Tibial nerve (tissue), 4 donors: Measurements from ENCODE around the gene DENND2D. TPM values are rescaled to one million over a fixed set of nuclear protein-coding genes. Genes with fewer than 3 reads are reported as not detected.

Experiments
- DNase-seq, 2 donors: peaks; one replicate each; pipeline ENCODE4 v3.0.0-alpha.2; 2019; ENCODE audit warnings: low spot score in 2 of 2
- H3K27ac ChIP-seq, 4 donors: fragments of 200-600 bp; sonication (generic) in 3 of 4; one replicate each; pipeline ENCODE4 v1.5.1; 2017 to 2019; ENCODE audit warnings: mild to moderate bottlenecking in 1 of 4
- H3K27me3 ChIP-seq, 2 donors: fragments of 200-600 bp; sonication (generic) in 1 of 2; one replicate each; pipeline versions ENCODE4 v1.5.1 to v1.6.0; 2017 to 2019
- H3K36me3 ChIP-seq, 3 donors: fragments of 200-600 bp; sonication (generic); one replicate each; pipeline ENCODE4 v1.5.1; 2018 to 2019
- H3K4me1 ChIP-seq, 4 donors: fragments of 200-600 bp; sonication (generic) in 3 of 4; one replicate each; pipeline ENCODE4 v1.5.1; 2017 to 2019
- H3K4me3 ChIP-seq, 4 donors: fragments of 200-600 bp; sonication (generic) in 3 of 4; one replicate each; pipeline ENCODE4 v1.5.1; 2017 to 2019; ENCODE audit warnings: mild to moderate bottlenecking in 1 of 4, moderate library complexity in 1 of 4
- H3K9me3 ChIP-seq, 4 donors: fragments of 200-600 bp; sonication (generic) in 3 of 4; one replicate each; pipeline ENCODE4 v1.5.1; 2017 to 2019
- CTCF ChIP-seq, 5 experiments: fragments of 200-600 bp in 3 of 5; fragments of 450-650 bp in 2 of 5; sonication (generic) in 3 of 5; IDR thresholded peaks; one replicate each; pipeline ENCODE4 v1.5.1; 2016 to 2019; ENCODE audit warnings: antibody characterized with exemption in 5 of 5, mild to moderate bottlenecking in 3 of 5, moderate library complexity in 2 of 5
- EP300 ChIP-seq, 2 donors: sonication (generic); formaldehyde crosslinking; IDR thresholded peaks; one replicate each; pipeline ENCODE4 v1.6.1; 2017; ENCODE audit warnings: antibody characterized with exemption in 2 of 2, mild to moderate bottlenecking in 1 of 2
- POLR2A ChIP-seq, 2 donors: fragments of 450-650 bp; IDR thresholded peaks; one replicate each; pipeline ENCODE4 v1.6.1; 2017; ENCODE audit warnings: antibody characterized with exemption in 2 of 2, mild to moderate bottlenecking in 2 of 2, moderate library complexity in 2 of 2
- WGBS, 2 donors: methylation state at CpG; one replicate each; pipeline ENCODE4 v1.1.5; 2018; 5-methylcytosine and 5-hydroxymethylcytosine counted together
- total RNA-seq, 4 donors: library from RNA; depleted of rRNA; stranded (reverse); fragments of >200 nt; gene quantifications; one replicate each; pipeline ENCODE4 v1.1.0, GENCODE V29; 2016

Gene DENND2D
- total RNA-seq, 4 donors from 2014 or later = 4.8 to 21.6 (median 8.2) TPM

DNA sequence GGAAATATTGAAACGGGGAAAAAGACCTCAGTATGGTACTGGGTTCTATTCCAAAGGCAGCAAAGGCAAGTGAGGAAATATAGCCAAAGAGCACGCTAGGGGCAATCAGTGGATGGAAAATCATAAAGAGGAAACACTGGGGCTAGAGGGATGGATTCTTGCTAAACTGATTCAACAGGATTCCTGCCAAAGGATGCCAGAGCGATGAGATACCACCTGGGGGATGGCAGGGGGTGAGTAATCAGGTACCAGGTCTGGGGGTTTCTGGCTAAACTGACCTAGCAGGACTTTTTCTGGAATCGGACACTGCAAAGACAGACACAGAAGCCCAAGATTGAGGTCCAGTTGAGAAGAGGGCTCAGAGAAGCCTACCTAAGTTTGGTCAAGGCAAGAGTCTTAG lies 33.8 kb upstream of the DENND2D start:
- Histone ChIP-seq H3K4me3 (no peak overlapping the region), H3K36me3 (no peaks in the 10 kb centered on the region), H3K9me3 (no peaks in the 10 kb centered on the region), H3K27ac (peak overlapping the region in 1 of 4 donors; percentile 36), H3K4me1 (peaks cover 0 to under 1% (median 0%) of the 10 kb centered on the region in 4 donors), H3K27me3 (no peaks in the 10 kb centered on the region)
- TF ChIP-seq EP300 (IDR thresholded peaks at IDR 0.05) = no peak
- TF ChIP-seq POLR2A (IDR thresholded peaks at IDR 0.05) = no peak
- TF ChIP-seq CTCF (IDR thresholded peaks at IDR 0.05) = no peak
- 74 to 85% methylated on average over 4 of the region's 4 CpGs for WGBS, 2 donors
- no peak for DNase-seq

DNA sequence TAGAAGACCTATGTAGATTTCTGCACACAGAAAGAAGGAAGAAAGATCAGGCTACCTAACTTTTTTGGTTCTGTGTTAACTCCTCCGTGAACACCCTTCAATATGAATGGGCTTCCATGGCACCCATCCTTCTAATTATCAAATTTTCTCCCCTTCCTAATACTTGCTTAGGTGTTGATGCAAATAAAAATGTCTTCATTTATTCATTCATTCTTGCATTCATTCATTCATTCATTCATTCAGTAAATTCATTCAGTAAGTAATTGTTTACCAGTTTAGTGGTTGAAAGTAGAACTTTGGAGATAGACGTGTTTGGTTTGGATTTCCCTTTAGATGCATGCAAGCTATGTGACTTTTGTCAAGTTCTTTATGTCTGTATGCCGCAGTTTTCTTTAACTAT lies 31.7 kb upstream of the DENND2D start:
- Histone ChIP-seq H3K27me3 (no peaks in the 10 kb centered on the region), H3K9me3 (no peaks in the 10 kb centered on the region), H3K27ac (no peak overlapping the region), H3K36me3 (no peaks in the 10 kb centered on the region), H3K4me3 (no peak overlapping the region), H3K4me1 (peaks cover 0 to 21% (median 16%) of the 10 kb centered on the region in 4 donors)
- WGBS, 2 donors = 92 to 94% methylated on average over 3 of the region's 3 CpGs
- DNase-seq = no peak
- TF ChIP-seq CTCF (IDR thresholded peaks at IDR 0.05) = no peak
- TF ChIP-seq EP300 (IDR thresholded peaks at IDR 0.05) = no peak
- no peak for TF ChIP-seq POLR2A (IDR thresholded peaks at IDR 0.05)

DNA sequence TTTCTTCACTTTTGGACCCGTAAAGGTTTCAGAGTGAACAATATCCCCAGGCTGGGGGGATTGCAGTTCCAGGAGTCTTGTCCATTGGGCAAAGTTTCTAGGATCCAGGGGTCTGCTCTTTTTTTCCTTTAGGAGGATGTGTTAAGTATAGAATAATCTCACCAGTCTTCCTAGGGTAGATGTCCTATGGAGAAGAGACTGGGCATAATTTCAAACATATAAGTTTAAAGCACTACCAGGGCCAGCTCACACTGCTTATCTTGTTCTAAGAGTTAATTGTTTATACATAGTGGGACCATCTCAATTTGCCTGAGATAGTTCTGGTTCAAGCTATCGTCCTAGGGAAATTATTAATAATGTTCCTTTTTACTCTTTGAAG lies 28.3 kb upstream of the DENND2D start:
- Histone ChIP-seq H3K36me3 (no peaks in the 10 kb centered on the region), H3K4me3 (no peak overlapping the region), H3K27ac (peak overlapping the region in 3 of 4 donors; percentile 36 to 73 (median 58)), H3K4me1 (peaks cover 0 to 25% (median 17%) of the 10 kb centered on the region in 4 donors), H3K27me3 (no peaks in the 10 kb centered on the region), H3K9me3 (no peaks in the 10 kb centered on the region)
- TF ChIP-seq EP300 (IDR thresholded peaks at IDR 0.05) (no peak), CTCF (IDR thresholded peaks at IDR 0.05) (no peak), POLR2A (IDR thresholded peaks at IDR 0.05) (no peak)
- no peak for DNase-seq
- 41 to 44% methylated on average over 2 of the region's 2 CpGs for WGBS, 2 donors

- no peak for TF ChIP-seq POLR2A (IDR thresholded peaks at IDR 0.05)
- TF ChIP-seq EP300 (IDR thresholded peaks at IDR 0.05) = peak in 1 of 2 donors; percentile 54
- DNase-seq = peak; percentile 21 to 58
- H3K27me3 ChIP-seq = no peaks in the 10 kb centered on the region
- no peak overlapping the region for H3K4me3 ChIP-seq
- H3K4me1 ChIP-seq = peaks cover 0 to 27% (median 17%) of the 10 kb centered on the region in 4 donors
- WGBS, 2 donors = 33 to 39% methylated on average over 6 of the region's 6 CpGs
- H3K9me3 ChIP-seq = no peaks in the 10 kb centered on the region
- no peaks in the 10 kb centered on the region for H3K36me3 ChIP-seq
- H3K27ac ChIP-seq = peak overlapping the region in 3 of 4 donors; percentile 36 to 73 (median 58)
Observed at GRCh38 chr1:111227851-111228747, 27.7 kb upstream of the DENND2D start.

GRCh38 chr1:111227434-111227833 lies 27.0 kb upstream of the DENND2D start, which contains the start of gene CHI3L2:
CHI3L2 (plus strand) TSS chr1:111227713; CDS start chr1:111227730, 17 bp downstream.
- whole genome bisulfite sequencing, 2 donors = 62 to 82% methylated on average over 3 of the region's 3 CpGs

More at GRCh38 chr1:111227434-111227833, 27.0 kb upstream of the DENND2D start, which contains the start of gene CHI3L2:
- Histone ChIP-seq H3K27me3 (no peaks in the 10 kb centered on the region), H3K27ac (peak within 1 kb of the TSS in 3 of 4 donors; percentile 36 to 73 (median 58)), H3K9me3 (no peaks in the 10 kb centered on the region), H3K4me1 (peaks cover 0 to 33% (median 24%) of the 10 kb centered on the region in 4 donors), H3K36me3 (no peaks in the 10 kb centered on the region), H3K4me3 (no peak within 1 kb of the TSS)
- TF ChIP-seq CTCF (IDR thresholded peaks at IDR 0.05) (no peak), EP300 (IDR thresholded peaks at IDR 0.05) (peak in 1 of 2 donors; percentile 26), POLR2A (IDR thresholded peaks at IDR 0.05) (no peak)
- peak in 1 of 2 donors; percentile 57 for DNase-seq
